Activated CD8-positive, alpha-beta memory T cell treated with anti-CD3 and anti-CD28 coated beads for 48 hours (primary cell): ENCODE results near the gene TMEM140.
"Not testable (repeated sequence)": the region's sequence is repeated elsewhere in the genome, so short reads cannot be mapped to it uniquely, and the experiment has no call there.

ENCODE experiments used
- DNase-seq, 3 experiments: peaks; one replicate each; pipeline ENCODE4 v3.0.0-alpha.2; 2020; ENCODE audit warnings: low read depth in 2 of 3, low spot score in 2 of 3

The TMEM140 gene

DNA sequence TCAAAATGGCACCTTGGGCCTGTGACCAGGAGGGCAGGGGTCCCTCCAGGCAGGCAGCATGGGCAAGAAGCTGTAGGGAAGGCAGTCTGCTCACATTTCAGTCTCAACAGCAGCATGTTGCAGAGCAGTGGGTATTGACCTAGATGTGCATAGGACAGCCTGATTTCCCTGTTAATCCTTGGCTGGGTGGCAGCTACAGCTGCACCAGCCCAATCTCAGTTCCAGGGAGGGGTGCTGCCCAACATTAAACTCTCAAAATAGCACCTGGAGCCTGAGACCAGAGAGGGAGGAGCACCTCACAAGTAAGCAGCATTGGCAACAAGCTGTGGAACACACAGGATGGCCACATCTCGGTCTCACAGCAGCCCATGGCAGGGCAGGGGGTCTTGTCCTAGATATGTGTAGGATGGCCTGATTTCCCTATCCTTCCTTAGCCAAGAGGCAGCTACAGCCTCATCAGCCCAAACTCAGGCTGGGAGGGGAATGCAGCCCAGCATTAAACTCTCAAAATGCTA is 10.3 kb downstream of the TMEM140 start:
- DNase-seq = no peak

DNA sequence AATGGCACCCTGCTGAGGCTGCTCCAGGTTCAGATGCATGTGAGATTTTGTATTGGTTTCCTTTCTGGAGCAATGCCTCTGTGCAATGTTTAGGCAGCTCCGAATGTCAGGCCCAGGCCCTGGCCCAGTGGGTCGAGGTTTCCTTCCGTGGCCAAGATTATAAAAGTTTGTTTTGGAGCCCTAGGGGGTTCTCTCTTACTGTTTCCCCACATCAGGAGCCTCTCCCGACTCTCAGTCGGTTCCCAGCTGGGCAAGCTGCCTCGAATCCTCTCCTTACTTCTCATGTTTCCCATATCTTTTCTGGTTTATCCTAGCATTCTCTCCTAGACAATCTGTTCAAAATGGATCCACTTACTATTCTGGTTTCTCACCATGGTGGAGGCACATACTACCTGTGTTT is 11.0 kb downstream of the TMEM140 start:
- no peak for DNase-seq

- DNase-seq = no peak
These were observed 11.7 kb downstream of the TMEM140 start for GRCh38 chr7:135159359-135160085.

DNA sequence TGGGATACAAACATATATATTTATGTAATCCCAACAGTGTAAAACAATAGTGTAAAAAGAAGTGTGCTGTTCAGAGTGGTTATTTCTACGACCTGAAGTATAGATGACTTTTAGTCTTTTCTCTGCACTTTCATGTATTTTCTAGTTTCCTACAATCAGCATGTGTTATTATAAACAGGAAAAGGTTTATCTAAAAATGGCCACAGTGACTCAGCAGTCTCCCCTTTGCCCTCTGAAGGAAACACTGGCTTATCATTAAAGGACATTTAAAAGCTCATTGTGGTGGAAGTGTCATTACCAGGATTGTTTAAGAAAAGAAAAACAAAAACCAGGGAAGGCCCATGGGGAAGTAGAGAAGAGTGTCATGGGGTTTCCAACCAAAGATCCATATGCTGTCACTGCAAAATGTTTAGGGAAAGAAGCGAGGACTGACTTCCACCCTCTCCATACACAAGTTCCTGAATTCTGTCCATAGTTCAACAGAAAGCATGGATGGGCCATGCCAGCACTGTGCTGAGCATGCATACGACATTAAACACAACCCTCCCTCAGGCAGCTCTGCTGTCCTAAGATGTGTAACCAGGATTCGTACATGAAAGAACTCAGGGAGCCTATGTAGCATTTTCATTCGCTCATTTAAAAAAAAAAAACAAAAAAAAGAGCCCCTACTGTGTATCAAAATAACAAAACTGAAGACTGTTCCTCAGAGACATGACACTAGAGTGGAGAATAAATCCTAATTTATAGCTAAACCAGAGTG is 12.4 kb downstream of the TMEM140 start:
- no peak for DNase-seq

- DNase-seq = no peak
These were observed 13.2 kb downstream of the TMEM140 start for GRCh38 chr7:135160858-135161653.

- no peak for DNase-seq
These were observed 13.8 kb downstream of the TMEM140 start for GRCh38 chr7:135161669-135162068.

- DNase-seq = no peak
These were observed 14.6 kb downstream of the TMEM140 start for GRCh38 chr7:135162382-135163001.

DNA sequence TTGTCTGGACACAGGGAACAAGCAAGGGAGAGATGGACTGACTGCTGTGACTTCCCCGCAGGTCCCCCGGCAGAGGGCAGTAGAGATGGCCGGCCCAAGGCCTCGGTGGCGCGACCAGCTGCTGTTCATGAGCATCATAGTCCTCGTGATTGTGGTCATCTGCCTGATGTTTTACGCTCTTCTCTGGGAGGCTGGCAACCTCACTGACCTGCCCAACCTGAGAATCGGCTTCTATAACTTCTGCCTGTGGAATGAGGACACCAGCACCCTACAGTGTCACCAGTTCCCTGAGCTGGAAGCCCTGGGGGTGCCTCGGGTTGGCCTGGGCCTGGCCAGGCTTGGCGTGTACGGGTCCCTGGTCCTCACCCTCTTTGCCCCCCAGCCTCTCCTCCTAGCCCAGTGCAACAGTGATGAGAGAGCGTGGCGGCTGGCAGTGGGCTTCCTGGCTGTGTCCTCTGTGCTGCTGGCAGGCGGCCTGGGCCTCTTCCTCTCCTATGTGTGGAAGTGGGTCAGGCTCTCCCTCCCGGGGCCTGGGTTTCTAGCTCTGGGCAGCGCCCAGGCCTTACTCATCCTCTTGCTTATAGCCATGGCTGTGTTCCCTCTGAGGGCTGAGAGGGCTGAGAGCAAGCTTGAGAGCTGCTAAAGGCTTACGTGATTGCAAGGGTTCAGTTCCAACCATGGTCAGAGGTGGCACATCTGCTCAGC is 16.6 kb downstream of the TMEM140 start:
- DNase-seq = no peak

DNA sequence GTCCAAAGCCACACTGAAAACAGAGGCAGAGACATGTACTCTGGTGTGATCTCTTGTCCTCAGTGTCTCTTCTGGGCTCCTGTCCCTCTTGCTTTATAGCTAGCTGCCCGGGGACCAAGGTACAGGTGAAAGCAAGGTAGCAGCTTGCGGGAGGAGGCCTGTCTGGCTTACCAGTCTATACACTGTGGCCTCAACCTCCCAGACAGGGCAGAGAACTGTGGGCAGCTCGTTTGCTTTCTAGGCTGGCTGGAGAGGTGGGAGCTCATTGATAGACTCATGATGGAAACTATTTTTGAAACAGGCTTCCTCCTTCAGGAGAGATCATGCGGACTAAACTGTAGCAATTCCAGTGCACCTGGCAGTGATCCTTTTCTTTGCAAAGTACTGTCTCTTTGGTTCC is 18.0 kb downstream of the TMEM140 start:
- no peak for DNase-seq

DNA sequence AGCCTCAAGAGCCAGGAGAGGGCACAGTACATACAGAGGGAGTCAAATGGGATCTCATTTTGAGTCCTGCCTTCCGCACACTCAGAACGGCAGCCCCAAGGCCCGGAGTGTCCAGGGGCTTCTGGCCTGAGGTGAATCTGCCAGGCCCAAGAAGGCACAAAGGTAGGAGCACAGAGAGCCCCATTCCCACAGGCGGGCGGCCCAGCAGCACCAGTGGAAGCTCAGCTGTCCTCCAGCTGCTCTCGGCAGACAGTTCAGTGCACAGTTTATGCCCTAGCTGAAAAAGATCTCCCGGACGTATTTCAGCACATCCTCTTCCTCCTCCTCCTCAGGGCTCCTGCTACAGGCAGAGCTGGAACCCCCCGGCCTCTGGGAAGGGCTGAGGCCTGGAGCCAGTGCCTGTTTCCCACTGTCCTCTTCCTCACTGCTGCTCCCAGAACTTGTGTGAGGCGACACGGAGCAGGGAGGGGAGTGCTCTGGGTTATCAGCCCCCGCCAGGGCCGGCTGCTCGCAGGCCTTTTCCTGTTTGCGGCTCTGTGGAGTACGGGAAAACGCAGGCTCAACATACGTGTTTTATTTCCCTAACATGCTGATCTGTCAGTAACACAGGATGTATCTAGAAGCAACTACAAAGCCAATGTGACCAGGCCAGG is 18.6 kb downstream of the TMEM140 start:
- no peak for DNase-seq

GRCh38 chr7:135167365-135167917 is 19.6 kb downstream of the TMEM140 start:
- DNase-seq = no peak

DNA sequence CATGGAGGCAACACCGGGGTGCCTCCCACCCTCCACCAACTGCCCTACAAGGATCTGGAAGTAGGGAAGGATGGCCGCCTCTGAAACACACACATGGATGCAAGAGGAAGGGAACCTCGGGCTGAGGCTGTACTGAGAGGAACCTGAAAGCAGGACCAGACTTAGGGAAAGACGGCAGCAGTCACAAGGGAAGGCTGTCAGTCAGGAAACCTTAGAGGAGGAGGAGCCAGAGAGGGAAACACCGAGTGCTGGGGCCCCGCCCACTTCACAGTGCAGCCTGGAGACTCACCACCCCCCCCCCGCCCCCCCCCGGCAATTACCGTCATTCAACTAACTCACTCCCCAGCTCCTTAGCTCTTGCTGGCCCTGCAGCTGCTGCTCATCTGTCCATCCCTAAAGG is 20.1 kb downstream of the TMEM140 start:
- no peak for DNase-seq

- no peak for DNase-seq
These were observed 20.7 kb downstream of the TMEM140 start for GRCh38 chr7:135168489-135169140.

- no peak for DNase-seq
These were observed 21.5 kb downstream of the TMEM140 start for GRCh38 chr7:135169141-135169963.

- no peak for DNase-seq
These were observed 22.0 kb downstream of the TMEM140 start for GRCh38 chr7:135169964-135170273.

DNA sequence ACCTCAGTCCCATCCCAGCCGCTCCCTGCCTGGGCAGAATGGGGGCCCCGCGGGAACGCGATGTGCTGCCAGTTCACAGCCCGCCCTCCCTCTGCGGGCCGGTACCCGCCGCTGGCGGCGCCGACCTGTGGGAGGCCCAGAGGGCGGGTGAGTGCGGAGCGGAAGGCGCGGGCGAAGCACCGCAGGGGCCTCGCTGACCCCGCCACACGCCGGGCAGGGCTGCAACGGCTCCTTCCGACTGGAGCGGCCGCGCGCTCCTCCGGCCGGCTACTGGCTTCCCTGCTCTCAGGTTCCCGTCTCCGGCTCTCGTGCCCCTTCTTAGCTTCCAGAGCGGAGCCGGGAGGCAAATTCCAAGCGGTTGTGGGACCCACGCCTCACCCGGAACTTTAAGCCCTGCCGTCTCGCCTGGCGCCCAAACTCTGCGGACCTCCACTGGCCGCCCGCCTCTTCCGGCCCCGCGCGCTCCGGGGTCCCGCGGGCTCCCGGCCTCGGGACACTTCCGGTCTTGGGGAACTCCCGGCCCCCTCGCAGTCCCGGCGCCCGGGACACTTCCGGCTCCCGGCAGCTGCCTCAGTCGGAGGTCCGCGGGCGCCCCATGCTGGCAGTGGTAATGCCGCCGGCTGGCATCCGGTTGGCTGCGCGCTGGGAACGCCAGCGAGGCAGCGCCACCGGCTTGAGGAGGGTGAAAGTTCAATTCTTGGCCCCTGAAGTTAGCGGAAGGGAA is 22.6 kb downstream of the TMEM140 start, which contains the start of gene CYREN:
Gene CYREN, minus strand, starts transcription at position 434 of the 724 bp plus-strand sequence. CDS start 1,785 bp downstream, outside the sequence.
- peak; percentile 78 to 89 (median 81) for DNase-seq

DNA sequence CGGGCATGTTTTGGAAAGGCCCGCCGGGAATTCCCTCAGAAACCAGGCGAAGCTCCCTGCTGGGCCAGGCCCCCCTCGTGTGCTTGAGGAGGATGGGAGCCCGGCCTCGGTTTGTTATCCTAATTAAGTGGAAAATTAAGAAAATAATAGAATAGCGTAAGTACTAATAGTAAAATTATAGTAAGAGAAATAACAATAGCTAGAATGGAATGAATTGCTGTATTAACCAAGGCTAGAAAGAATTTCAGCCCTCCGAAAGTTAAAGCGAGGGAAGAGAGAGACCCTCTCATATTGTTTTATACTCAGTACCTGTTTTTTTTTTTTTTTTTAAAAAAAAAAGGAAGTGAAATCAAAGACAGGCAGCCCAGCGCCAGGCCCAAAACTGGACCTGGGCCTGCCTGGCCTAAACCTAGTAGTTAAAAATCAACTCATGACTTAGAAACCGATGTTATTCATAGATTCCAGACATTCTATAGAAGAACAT is 23.2 kb downstream of the TMEM140 start:
- DNase-seq = not testable (repeated sequence)
